HEK293 (cell line): ENCODE results near the gene EVA1C.

Experiments
- CTCF ChIP-seq: fragments of 450-650 bp; formaldehyde crosslinking; IDR thresholded peaks from 2 replicates; pipeline ENCODE4 v1.5.1; 2016; ENCODE audit warnings: missing biosample characterization, missing genetic modification characterization
- KLF16 ChIP-seq: fragments of 450-650 bp; formaldehyde crosslinking; IDR thresholded peaks from 2 replicates; pipeline ENCODE4 v1.5.1; 2017; ENCODE audit warnings: missing biosample characterization, missing genetic modification characterization
- REST ChIP-seq: fragments of 450-650 bp; formaldehyde crosslinking; IDR thresholded peaks from 2 replicates; pipeline ENCODE4 v1.5.1; 2016; ENCODE audit warnings: missing biosample characterization, missing genetic modification characterization
- ZNF23 ChIP-seq: fragments of 450-650 bp; formaldehyde crosslinking; IDR thresholded peaks from 2 replicates; pipeline ENCODE4 v1.5.1; 2016; ENCODE audit warnings: missing biosample characterization, missing genetic modification characterization, borderline replicate concordance
- ZNF423 ChIP-seq: fragments of 450-650 bp; formaldehyde crosslinking; IDR thresholded peaks from 2 replicates; pipeline ENCODE4 v1.5.1; 2016; ENCODE audit warnings: missing biosample characterization, missing genetic modification characterization
- TF ChIP-seq, protein P1 (sequence below): fragments of 450-650 bp; formaldehyde crosslinking; IDR thresholded peaks from 2 replicates; pipeline ENCODE4 v1.5.0; 2017; ENCODE audit warnings: missing biosample characterization, missing genetic modification characterization, borderline replicate concordance

DNA sequence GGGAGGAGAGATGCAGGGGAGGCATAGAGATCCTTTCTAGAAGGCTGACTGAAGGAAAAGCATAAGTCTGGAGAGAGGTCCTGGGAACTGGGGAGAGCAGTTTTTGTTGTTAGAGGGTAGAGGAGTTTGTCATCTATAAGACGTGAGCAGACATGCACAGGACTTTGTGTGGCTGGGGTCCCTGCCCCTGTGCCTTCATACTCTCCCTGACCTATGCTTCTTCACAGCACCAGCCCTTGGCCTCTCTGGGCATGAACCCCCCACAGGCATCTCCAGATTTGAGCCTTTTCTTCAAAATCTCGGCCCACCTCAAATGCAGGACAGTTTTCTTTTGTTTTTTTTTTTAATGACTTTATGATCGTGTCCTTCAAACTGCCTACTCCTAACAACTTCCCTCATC is 79.9 kb downstream of the EVA1C start:
- TF ChIP-seq KLF16 (tag by site-specific recombination): no peak
- TF ChIP-seq CTCF (tag by site-specific recombination): no peak
- TF ChIP-seq, protein P1, sequence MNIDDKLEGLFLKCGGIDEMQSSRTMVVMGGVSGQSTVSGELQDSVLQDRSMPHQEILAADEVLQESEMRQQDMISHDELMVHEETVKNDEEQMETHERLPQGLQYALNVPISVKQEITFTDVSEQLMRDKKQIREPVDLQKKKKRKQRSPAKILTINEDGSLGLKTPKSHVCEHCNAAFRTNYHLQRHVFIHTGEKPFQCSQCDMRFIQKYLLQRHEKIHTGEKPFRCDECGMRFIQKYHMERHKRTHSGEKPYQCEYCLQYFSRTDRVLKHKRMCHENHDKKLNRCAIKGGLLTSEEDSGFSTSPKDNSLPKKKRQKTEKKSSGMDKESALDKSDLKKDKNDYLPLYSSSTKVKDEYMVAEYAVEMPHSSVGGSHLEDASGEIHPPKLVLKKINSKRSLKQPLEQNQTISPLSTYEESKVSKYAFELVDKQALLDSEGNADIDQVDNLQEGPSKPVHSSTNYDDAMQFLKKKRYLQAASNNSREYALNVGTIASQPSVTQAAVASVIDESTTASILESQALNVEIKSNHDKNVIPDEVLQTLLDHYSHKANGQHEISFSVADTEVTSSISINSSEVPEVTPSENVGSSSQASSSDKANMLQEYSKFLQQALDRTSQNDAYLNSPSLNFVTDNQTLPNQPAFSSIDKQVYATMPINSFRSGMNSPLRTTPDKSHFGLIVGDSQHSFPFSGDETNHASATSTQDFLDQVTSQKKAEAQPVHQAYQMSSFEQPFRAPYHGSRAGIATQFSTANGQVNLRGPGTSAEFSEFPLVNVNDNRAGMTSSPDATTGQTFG (tag by site-specific recombination): no peak
- TF ChIP-seq ZNF23 (tag by site-specific recombination): no peak
- no peak for TF ChIP-seq REST
- no peak for TF ChIP-seq ZNF423 (tag by site-specific recombination)
